HG03354 (cell line): ENCODE measurements around the gene PDE4D.
"Not testable (repeated sequence)": the region's sequence is repeated elsewhere in the genome, so short reads cannot be mapped to it uniquely, and the experiment has no call there.

Experiments
- ATAC-seq: cut with Tn5 transposase; IDR thresholded peaks from one replicate; pipeline ENCODE4 v1.9.1; 2021; ENCODE audit warnings: mild to moderate bottlenecking; ENCODE audit not compliant: unreplicated experiment, poor library complexity, severe bottlenecking

Gene PDE4D

GRCh38 chr5:59463618-59464166 is 429.8 kb downstream of the PDE4D start:
- ATAC-seq = not testable (repeated sequence)

GRCh38 chr5:59462956-59463355 is 430.6 kb downstream of the PDE4D start:
- no peak for ATAC-seq

GRCh38 chr5:59460368-59461153 is 433.0 kb downstream of the PDE4D start:
- no peak for ATAC-seq

GRCh38 chr5:59458966-59459729 is 434.4 kb downstream of the PDE4D start:
- ATAC-seq = no peak

- ATAC-seq = no peak
Observed at GRCh38 chr5:59458321-59458720, 435.2 kb downstream of the PDE4D start.

- ATAC-seq = no peak
Observed at GRCh38 chr5:59449905-59450644, 443.5 kb downstream of the PDE4D start.

- ATAC-seq = no peak
Observed at GRCh38 chr5:59446356-59446755, 447.2 kb downstream of the PDE4D start.

GRCh38 chr5:59445741-59446140 is 447.8 kb downstream of the PDE4D start:
- ATAC-seq = no peak

- ATAC-seq = no peak
Observed at GRCh38 chr5:59439303-59439702, 454.2 kb downstream of the PDE4D start.

- ATAC-seq = no peak
Observed at GRCh38 chr5:59437176-59437575, 456.4 kb downstream of the PDE4D start.

GRCh38 chr5:59436364-59437148 is 457.0 kb downstream of the PDE4D start:
- no peak for ATAC-seq

GRCh38 chr5:59433174-59433573 is 460.4 kb downstream of the PDE4D start:
- ATAC-seq = no peak

- no peak for ATAC-seq
Observed at GRCh38 chr5:59430066-59430685, 463.4 kb downstream of the PDE4D start.

- ATAC-seq = no peak
Observed at GRCh38 chr5:59428391-59428790, 465.1 kb downstream of the PDE4D start.

- no peak for ATAC-seq
Observed at GRCh38 chr5:59424515-59424914, 469.0 kb downstream of the PDE4D start.

GRCh38 chr5:59423021-59423420 is 470.5 kb downstream of the PDE4D start:
- ATAC-seq = no peak

- no peak for ATAC-seq
Observed at GRCh38 chr5:59421986-59422941, 471.3 kb downstream of the PDE4D start.

- ATAC-seq = no peak
Observed at GRCh38 chr5:59420596-59420995, 472.9 kb downstream of the PDE4D start.
